GM06990 (cell line): ENCODE data around the gene CCSER1.

Experiments
- DNase-seq: peaks from one replicate; pipeline ENCODE4 v3.0.0-alpha.2; 2011; ENCODE audit not compliant: insufficient read length; ENCODE audit errors: extremely low read depth
- H3K27me3 ChIP-seq: replicated peaks from 2 replicates; pipeline ENCODE4 v1.6.0; 2011; ENCODE audit warnings: low read length; ENCODE audit not compliant: control insufficient read depth, insufficient read depth
- H3K36me3 ChIP-seq: 2 replicates; pipeline ENCODE4 v1.5.1; 2011; ENCODE audit warnings: low read length; ENCODE audit not compliant: control insufficient read depth, insufficient read depth
- H3K4me3 ChIP-seq: replicated peaks from 2 replicates; pipeline ENCODE4 v1.5.1; 2011; ENCODE audit warnings: low read depth, mild to moderate bottlenecking, control low read depth, low read length
- TF ChIP-seq, protein P1 (sequence below): IDR thresholded peaks from 2 replicates; pipeline ENCODE4 v1.5.1; 2011; ENCODE audit warnings: low read length, control low read depth, mild to moderate bottlenecking, inconsistent platforms; ENCODE audit not compliant: insufficient read depth, poor library complexity, severe bottlenecking

Gene CCSER1

GRCh38 chr4:90162566-90162965, 35.4 kb downstream of the CCSER1 start:
- H3K27me3 ChIP-seq = no peaks in the 10 kb centered on the region
- DNase-seq = no peak
- TF ChIP-seq, protein P1, sequence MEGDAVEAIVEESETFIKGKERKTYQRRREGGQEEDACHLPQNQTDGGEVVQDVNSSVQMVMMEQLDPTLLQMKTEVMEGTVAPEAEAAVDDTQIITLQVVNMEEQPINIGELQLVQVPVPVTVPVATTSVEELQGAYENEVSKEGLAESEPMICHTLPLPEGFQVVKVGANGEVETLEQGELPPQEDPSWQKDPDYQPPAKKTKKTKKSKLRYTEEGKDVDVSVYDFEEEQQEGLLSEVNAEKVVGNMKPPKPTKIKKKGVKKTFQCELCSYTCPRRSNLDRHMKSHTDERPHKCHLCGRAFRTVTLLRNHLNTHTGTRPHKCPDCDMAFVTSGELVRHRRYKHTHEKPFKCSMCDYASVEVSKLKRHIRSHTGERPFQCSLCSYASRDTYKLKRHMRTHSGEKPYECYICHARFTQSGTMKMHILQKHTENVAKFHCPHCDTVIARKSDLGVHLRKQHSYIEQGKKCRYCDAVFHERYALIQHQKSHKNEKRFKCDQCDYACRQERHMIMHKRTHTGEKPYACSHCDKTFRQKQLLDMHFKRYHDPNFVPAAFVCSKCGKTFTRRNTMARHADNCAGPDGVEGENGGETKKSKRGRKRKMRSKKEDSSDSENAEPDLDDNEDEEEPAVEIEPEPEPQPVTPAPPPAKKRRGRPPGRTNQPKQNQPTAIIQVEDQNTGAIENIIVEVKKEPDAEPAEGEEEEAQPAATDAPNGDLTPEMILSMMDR = no peak
- H3K4me3 ChIP-seq = no peak overlapping the region
- no peaks in the 10 kb centered on the region for H3K36me3 ChIP-seq

DNA sequence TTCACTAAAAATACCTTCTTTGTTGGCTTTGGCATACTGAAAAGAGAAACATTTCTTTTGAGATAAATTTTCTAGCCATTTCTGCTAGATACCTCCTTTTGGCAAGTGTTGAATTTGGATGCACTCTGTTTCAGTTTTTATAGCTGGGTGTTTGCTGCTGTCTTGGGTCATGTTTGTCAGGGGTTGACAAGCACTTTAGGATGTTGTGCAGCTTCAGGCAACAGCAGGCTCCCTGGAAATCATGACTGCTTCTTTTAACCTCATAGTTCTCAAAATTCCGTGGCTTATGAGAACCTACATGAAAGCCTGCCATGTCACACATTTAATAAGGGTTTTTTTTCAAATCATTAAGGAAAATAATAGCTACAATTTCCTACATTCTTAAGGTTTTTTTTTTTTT, 36.7 kb downstream of the CCSER1 start:
- no peaks in the 10 kb centered on the region for H3K36me3 ChIP-seq
- no peak overlapping the region for H3K4me3 ChIP-seq
- no peaks in the 10 kb centered on the region for H3K27me3 ChIP-seq
- DNase-seq = no peak
- TF ChIP-seq, protein P1 = no peak

DNA sequence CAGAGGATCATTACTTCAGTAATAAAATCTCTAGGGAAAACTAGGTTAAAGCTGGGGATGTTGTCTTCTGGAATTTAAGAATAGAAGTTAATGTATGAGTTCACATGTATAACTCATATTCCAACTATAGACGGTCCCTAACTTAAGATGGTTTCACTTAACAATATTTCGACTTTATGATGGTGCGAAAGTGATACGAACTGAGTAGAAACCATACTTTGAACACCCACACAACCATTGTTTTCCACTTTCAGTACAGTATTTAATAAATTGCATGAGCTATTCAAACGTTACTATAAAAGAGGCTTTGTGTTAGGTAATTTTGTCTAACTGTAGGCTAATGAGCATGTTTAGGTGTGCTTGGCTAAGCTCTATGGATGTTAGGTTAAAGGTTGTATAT, 38.7 kb downstream of the CCSER1 start:
- TF ChIP-seq, protein P1 = no peak
- H3K4me3 ChIP-seq = no peak overlapping the region
- DNase-seq = no peak
- H3K36me3 ChIP-seq = no peaks in the 10 kb centered on the region
- no peaks in the 10 kb centered on the region for H3K27me3 ChIP-seq

DNA sequence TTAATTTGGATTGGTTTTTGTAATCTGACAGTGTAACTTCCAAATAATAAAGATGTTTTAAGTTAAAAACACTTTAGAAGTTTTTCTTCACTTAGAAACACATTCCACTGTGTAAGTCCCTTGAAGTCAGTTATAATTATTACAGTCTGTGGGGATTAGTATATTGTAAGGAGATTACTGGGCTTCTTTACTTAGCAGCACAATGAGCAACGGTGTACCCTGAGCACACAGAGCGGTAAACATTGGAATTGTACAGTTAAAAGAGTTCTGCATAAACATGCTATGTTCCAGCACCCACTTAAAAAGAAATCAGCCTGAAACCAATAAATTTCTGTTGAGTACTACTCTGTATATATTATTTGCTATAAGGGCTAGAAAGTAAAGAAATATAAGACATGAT, 44.3 kb downstream of the CCSER1 start:
- TF ChIP-seq, protein P1 = no peak
- DNase-seq = no peak
- no peaks in the 10 kb centered on the region for H3K27me3 ChIP-seq

GRCh38 chr4:90174621-90175023, 47.4 kb downstream of the CCSER1 start:
- no peak for DNase-seq

More for the DNA sequence above, 44.3 kb downstream of the CCSER1 start:
- Histone ChIP-seq H3K36me3 (no peaks in the 10 kb centered on the region), H3K4me3 (no peak overlapping the region)

More at GRCh38 chr4:90174621-90175023, 47.4 kb downstream of the CCSER1 start:
- Histone ChIP-seq H3K36me3 (no peaks in the 10 kb centered on the region), H3K4me3 (no peak overlapping the region), H3K27me3 (no peaks in the 10 kb centered on the region)
- TF ChIP-seq, protein P1 = no peak
